Measurements from ENCODE around the gene ZNF70. TPM values are rescaled to one million over a fixed set of nuclear protein-coding genes. Genes with fewer than 3 reads are reported as not detected.

ZNF70 gene
- total and polyA plus RNA-seq, 2 of the 13 experiments (the other 11 are each of a cell fraction or from before 2014, with no cell fraction given) = 0.62 to 3.6 TPM

DNA sequence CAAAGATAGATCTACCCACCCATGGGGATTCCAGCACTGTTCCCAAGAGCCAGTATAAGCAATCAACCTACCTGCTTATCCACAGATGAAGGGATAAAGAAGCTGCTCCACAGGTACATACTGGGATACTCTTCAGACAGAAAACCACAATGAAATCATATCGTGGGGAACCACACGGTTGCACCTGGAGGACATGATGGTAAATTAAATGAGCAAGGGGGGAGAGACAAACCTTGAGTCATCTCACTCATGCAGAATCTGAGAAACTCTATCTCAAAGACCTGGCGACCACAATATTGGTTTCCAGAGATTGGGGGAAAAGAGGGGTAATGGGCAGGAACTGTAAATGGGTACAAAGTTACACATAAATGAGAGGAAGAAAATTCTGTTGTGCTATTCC, 45.6 kb downstream of the ZNF70 start:
- no peak overlapping the region for H3K4me3 ChIP-seq (replicated peaks in 1 of 3; ENCODE audit: insufficient read depth in 1 of 3, low read depth in 2 of 3, low read length in 3 of 3)
- ATAC-seq = no peak
- ChIA-PET POLR2A (no interaction called here), CTCF (ENCODE audit: low intra/inter-chr PET ratio, low total read pairs) (no interaction called here)
- DNase-seq (ENCODE audit: low spot score) = no peak
- TF ChIP-seq SP5 (CRISPR knock-in tag; IDR thresholded peaks at IDR 0.05; ENCODE audit: borderline replicate concordance, low read depth) (no peak), ZC3H13 (CRISPR knock-in tag; IDR thresholded peaks at IDR 0.05) (no peak), MEIS2 (CRISPR knock-in tag; IDR thresholded peaks at IDR 0.05) (no peak), ERF (CRISPR knock-in tag; IDR thresholded peaks at IDR 0.05) (no peak), ZNF264 (CRISPR knock-in tag; IDR thresholded peaks at IDR 0.05) (no peak), KLF12 (CRISPR knock-in tag; IDR thresholded peaks at IDR 0.05; ENCODE audit: borderline replicate concordance) (no peak)
- TF ChIP-seq, protein P1, sequence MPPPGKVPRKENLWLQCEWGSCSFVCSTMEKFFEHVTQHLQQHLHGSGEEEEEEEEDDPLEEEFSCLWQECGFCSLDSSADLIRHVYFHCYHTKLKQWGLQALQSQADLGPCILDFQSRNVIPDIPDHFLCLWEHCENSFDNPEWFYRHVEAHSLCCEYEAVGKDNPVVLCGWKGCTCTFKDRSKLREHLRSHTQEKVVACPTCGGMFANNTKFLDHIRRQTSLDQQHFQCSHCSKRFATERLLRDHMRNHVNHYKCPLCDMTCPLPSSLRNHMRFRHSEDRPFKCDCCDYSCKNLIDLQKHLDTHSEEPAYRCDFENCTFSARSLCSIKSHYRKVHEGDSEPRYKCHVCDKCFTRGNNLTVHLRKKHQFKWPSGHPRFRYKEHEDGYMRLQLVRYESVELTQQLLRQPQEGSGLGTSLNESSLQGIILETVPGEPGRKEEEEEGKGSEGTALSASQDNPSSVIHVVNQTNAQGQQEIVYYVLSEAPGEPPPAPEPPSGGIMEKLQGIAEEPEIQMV (CRISPR knock-in tag; IDR thresholded peaks at IDR 0.05; ENCODE audit: low read depth) = no peak
- FAIRE-seq = no peak
- H3K79me2 ChIP-seq (ENCODE audit: insufficient read depth, low read length) = peaks cover 22% of the 10 kb centered on the region
- H3K9ac ChIP-seq (ENCODE audit: insufficient read depth, low read depth, low read length) = no peak overlapping the region
- no peaks in the 10 kb centered on the region for H4K20me1 ChIP-seq (ENCODE audit: insufficient read depth, low read length)
- no peak overlapping the region for H3K27ac ChIP-seq (ENCODE audit: extremely low read length, insufficient read depth, low read length)
- in situ Hi-C loops (cut with HindIII; ENCODE audit: extremely low pct_ligation_motif_present, low pct_unique_long_range_greater_than_20kb) = no loop called here
- no peaks in the 10 kb centered on the region for H3K27me3 ChIP-seq (ENCODE audit: control insufficient read depth in 1 of 2, insufficient read depth in 2 of 2, low read length in 2 of 2)
- peaks cover 23 to 93% of the 10 kb centered on the region in 2 experiments for H3K36me3 ChIP-seq (replicated peaks in 1 of 2; ENCODE audit: control insufficient read depth in 1 of 2, insufficient read depth in 2 of 2, low read length in 2 of 2)
- no peak overlapping the region for H2AFZ ChIP-seq (ENCODE audit: low read length)
- no peak overlapping the region for H3K4me2 ChIP-seq (ENCODE audit: low read depth, low read length)
- peaks cover 14% of the 10 kb centered on the region for H3K4me1 ChIP-seq (ENCODE audit: insufficient read depth, low read length)
- H3K9me3 ChIP-seq (ENCODE audit: low read length) = no peaks in the 10 kb centered on the region
- BruUV-seq (replicated peaks) = no TSS peak
- WGBS (ENCODE audit: low lambda C conversion rate) = 99% methylated on average over 3 of the region's 3 CpGs
- intact Hi-C loops (cut with micrococcal nuclease; ENCODE audit: unreplicated experiment) = no loop called here

DNA sequence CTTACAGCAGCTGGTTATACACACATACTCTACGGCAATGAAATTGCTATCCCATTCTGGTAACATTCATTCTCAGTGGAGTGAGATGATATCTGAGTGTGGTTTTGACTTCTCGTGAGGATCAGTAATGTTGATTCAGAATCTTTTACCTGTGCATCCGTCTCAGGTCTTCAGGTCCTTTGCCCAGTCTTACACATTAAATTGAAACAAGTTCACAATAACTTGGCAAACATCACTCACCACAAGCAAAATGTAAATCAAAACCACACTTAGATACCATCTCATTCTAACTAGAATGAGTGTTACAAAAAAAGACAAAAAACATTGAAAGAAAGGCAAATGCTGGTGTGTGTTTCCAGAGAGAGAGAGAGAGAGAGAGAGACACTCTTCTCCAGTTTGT, 46.1 kb downstream of the ZNF70 start:
- Histone ChIP-seq H4K20me1 (ENCODE audit: insufficient read depth, low read length) (no peaks in the 10 kb centered on the region), H3K9me3 (ENCODE audit: low read length) (no peaks in the 10 kb centered on the region), H3K79me2 (ENCODE audit: insufficient read depth, low read length) (peaks cover 22% of the 10 kb centered on the region), H3K27ac (ENCODE audit: extremely low read length, insufficient read depth, low read length) (no peak overlapping the region), H3K27me3 (ENCODE audit: control insufficient read depth in 1 of 2, insufficient read depth in 2 of 2, low read length in 2 of 2) (no peaks in the 10 kb centered on the region), H3K4me3 (replicated peaks in 1 of 3; ENCODE audit: insufficient read depth in 1 of 3, low read depth in 2 of 3, low read length in 3 of 3) (no peak overlapping the region), H2AFZ (ENCODE audit: low read length) (no peak overlapping the region), H3K9ac (ENCODE audit: insufficient read depth, low read depth, low read length) (no peak overlapping the region), H3K4me1 (ENCODE audit: insufficient read depth, low read length) (peaks cover 17% of the 10 kb centered on the region), H3K36me3 (replicated peaks in 1 of 2; ENCODE audit: control insufficient read depth in 1 of 2, insufficient read depth in 2 of 2, low read length in 2 of 2) (peaks cover 25 to 96% of the 10 kb centered on the region in 2 experiments), H3K4me2 (ENCODE audit: low read depth, low read length) (no peak overlapping the region)
- DNase-seq (ENCODE audit: low spot score) (no peak), FAIRE-seq (no peak), ATAC-seq (no peak)
- in situ Hi-C loops (cut with HindIII; ENCODE audit: extremely low pct_ligation_motif_present, low pct_unique_long_range_greater_than_20kb) = no loop called here
- BruUV-seq (replicated peaks) = no TSS peak
- intact Hi-C loops (cut with micrococcal nuclease; ENCODE audit: unreplicated experiment) = no loop called here
- WGBS (ENCODE audit: low lambda C conversion rate) = 98% methylated on average over 3 of the region's 3 CpGs
- ChIA-PET POLR2A (no interaction called here), CTCF (ENCODE audit: low intra/inter-chr PET ratio, low total read pairs) (no interaction called here)
- TF ChIP-seq ZFP82 (CRISPR knock-in tag; IDR thresholded peaks at IDR 0.05; ENCODE audit: borderline replicate concordance) (no peak), ZNF570 (CRISPR knock-in tag; IDR thresholded peaks at IDR 0.05; ENCODE audit: borderline replicate concordance) (no peak), ZNF713 (CRISPR knock-in tag; IDR thresholded peaks at IDR 0.05) (no peak), SMC3 (IDR thresholded peaks at IDR 0.05; ENCODE audit: low read length) (no peak), ZNF792 (CRISPR knock-in tag; IDR thresholded peaks at IDR 0.05) (no peak)
- TF ChIP-seq, protein P2, sequence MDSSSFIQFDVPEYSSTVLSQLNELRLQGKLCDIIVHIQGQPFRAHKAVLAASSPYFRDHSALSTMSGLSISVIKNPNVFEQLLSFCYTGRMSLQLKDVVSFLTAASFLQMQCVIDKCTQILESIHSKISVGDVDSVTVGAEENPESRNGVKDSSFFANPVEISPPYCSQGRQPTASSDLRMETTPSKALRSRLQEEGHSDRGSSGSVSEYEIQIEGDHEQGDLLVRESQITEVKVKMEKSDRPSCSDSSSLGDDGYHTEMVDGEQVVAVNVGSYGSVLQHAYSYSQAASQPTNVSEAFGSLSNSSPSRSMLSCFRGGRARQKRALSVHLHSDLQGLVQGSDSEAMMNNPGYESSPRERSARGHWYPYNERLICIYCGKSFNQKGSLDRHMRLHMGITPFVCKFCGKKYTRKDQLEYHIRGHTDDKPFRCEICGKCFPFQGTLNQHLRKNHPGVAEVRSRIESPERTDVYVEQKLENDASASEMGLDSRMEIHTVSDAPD (CRISPR knock-in tag; IDR thresholded peaks at IDR 0.05) = no peak
- TF ChIP-seq, protein P3, sequence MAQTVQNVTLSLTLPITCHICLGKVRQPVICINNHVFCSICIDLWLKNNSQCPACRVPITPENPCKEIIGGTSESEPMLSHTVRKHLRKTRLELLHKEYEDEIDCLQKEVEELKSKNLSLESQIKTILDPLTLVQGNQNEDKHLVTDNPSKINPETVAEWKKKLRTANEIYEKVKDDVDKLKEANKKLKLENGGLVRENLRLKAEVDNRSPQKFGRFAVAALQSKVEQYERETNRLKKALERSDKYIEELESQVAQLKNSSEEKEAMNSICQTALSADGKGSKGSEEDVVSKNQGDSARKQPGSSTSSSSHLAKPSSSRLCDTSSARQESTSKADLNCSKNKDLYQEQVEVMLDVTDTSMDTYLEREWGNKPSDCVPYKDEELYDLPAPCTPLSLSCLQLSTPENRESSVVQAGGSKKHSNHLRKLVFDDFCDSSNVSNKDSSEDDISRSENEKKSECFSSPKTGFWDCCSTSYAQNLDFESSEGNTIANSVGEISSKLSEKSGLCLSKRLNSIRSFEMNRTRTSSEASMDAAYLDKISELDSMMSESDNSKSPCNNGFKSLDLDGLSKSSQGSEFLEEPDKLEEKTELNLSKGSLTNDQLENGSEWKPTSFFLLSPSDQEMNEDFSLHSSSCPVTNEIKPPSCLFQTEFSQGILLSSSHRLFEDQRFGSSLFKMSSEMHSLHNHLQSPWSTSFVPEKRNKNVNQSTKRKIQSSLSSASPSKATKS (CRISPR knock-in tag; IDR thresholded peaks at IDR 0.05) = no peak
- TF ChIP-seq, protein P4, sequence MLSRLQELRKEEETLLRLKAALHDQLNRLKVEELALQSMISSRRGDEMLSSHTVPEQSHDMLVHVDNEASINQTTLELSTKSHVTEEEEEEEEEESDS (CRISPR knock-in tag; IDR thresholded peaks at IDR 0.05; ENCODE audit: borderline replicate concordance) = no peak
